ENCODE results near the gene SMARCD2.

The SMARCD2 gene

GRCh38 chr17:63837962-63838600, 4.4 kb downstream of the SMARCD2 start:
- WGBS, result 86% methylated on average over 5 of the region's 5 CpGs
- peaks cover 21% of the 10 kb centered on the region for H3K4me1 ChIP-seq (ENCODE audit: insufficient read depth, low read length)
- H3K9ac ChIP-seq (ENCODE audit: low read depth, low read length), result no peak overlapping the region
- no peaks in the 10 kb centered on the region for H3K27me3 ChIP-seq (ENCODE audit: insufficient read depth, low read length)
- no peaks in the 10 kb centered on the region for H3K9me3 ChIP-seq (ENCODE audit: insufficient read depth, low read depth, low read length)
- H3K36me3 ChIP-seq (ENCODE audit: insufficient read depth, low read length), result peaks cover 30% of the 10 kb centered on the region
- H3K4me3 ChIP-seq (ENCODE audit: low read length), result no peak overlapping the region
- no peak overlapping the region for H3K27ac ChIP-seq (ENCODE audit: low read depth, low read length)

DNA sequence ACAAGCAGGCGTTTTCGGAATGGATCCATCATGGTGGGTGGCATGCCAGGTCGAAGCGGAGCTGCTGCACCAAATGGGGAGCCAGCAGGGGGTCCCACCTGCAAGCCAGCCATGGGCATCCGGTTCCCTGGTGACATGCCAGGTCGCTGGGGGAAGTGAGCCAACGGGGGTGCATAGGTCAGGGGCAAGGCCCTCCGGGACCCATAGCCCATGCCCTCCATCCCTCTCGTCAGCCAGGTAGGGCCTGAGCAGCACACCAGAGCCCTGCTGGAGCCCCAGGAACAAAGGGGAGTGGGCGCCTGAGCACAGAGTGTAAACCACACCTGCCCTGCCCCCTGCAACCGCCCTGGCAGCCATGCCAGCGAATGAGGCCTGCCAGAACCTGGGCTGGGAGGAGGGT, 5.0 kb downstream of the SMARCD2 start:
- WGBS, result 96% methylated on average over 12 of the region's 12 CpGs
- no peak overlapping the region for H3K27ac ChIP-seq (ENCODE audit: low read depth, low read length)

GRCh38 chr17:63836811-63837210, 5.7 kb downstream of the SMARCD2 start:
- H3K27ac ChIP-seq (ENCODE audit: low read depth, low read length), result no peak overlapping the region
- 97% methylated on average over 7 of the region's 7 CpGs for WGBS
- no peak overlapping the region for H3K9ac ChIP-seq (ENCODE audit: low read depth, low read length)
- no peaks in the 10 kb centered on the region for H3K27me3 ChIP-seq (ENCODE audit: insufficient read depth, low read length)
- H3K36me3 ChIP-seq (ENCODE audit: insufficient read depth, low read length), result peaks cover 42% of the 10 kb centered on the region
- no peaks in the 10 kb centered on the region for H3K9me3 ChIP-seq (ENCODE audit: insufficient read depth, low read depth, low read length)
- H3K4me1 ChIP-seq (ENCODE audit: insufficient read depth, low read length), result peaks cover 21% of the 10 kb centered on the region
- H3K4me3 ChIP-seq (ENCODE audit: low read length), result no peak overlapping the region

More for the DNA sequence above, 5.0 kb downstream of the SMARCD2 start:
- Histone ChIP-seq H3K4me1 (ENCODE audit: insufficient read depth, low read length) (peaks cover 21% of the 10 kb centered on the region), H3K9ac (ENCODE audit: low read depth, low read length) (no peak overlapping the region), H3K9me3 (ENCODE audit: insufficient read depth, low read depth, low read length) (no peaks in the 10 kb centered on the region), H3K36me3 (ENCODE audit: insufficient read depth, low read length) (peaks cover 36% of the 10 kb centered on the region), H3K4me3 (ENCODE audit: low read length) (no peak overlapping the region), H3K27me3 (ENCODE audit: insufficient read depth, low read length) (no peaks in the 10 kb centered on the region)

DNA sequence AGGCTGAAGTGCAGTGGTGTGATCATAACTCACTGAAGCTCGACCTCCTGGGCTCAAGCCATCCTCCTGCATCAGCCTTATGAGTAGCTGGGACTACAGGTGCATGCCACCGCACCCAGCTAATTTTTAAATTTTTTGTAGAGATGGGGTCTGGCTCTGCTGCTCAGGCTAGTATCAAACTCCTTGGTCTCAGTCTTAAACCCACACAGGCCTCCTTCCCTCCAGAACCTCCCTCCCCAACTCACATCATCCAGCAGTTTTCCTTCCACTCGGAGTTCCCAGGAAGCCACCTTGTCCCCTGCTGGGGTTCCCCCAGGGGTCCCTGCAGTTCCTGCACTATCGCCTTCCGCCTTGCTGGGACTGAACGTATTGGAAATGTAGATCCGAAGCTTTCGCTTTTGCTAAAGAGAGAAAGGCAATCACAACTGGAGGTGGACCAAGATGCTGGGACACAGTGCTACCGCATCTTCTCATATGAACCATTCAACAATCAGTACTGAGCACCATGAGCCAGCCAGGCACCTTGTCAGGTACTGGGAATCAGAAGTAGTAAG, 7.2 kb downstream of the SMARCD2 start:
- Histone ChIP-seq H3K36me3 (ENCODE audit: insufficient read depth, low read length) (peaks cover 58% of the 10 kb centered on the region), H3K27ac (ENCODE audit: low read depth, low read length) (no peak overlapping the region), H3K9ac (ENCODE audit: low read depth, low read length) (no peak overlapping the region), H3K4me3 (ENCODE audit: low read length) (no peak overlapping the region), H3K27me3 (ENCODE audit: insufficient read depth, low read length) (no peaks in the 10 kb centered on the region), H3K4me1 (ENCODE audit: insufficient read depth, low read length) (peaks cover 15% of the 10 kb centered on the region), H3K9me3 (ENCODE audit: insufficient read depth, low read depth, low read length) (no peaks in the 10 kb centered on the region)
- 89% methylated on average over 9 of the region's 9 CpGs for WGBS

DNA sequence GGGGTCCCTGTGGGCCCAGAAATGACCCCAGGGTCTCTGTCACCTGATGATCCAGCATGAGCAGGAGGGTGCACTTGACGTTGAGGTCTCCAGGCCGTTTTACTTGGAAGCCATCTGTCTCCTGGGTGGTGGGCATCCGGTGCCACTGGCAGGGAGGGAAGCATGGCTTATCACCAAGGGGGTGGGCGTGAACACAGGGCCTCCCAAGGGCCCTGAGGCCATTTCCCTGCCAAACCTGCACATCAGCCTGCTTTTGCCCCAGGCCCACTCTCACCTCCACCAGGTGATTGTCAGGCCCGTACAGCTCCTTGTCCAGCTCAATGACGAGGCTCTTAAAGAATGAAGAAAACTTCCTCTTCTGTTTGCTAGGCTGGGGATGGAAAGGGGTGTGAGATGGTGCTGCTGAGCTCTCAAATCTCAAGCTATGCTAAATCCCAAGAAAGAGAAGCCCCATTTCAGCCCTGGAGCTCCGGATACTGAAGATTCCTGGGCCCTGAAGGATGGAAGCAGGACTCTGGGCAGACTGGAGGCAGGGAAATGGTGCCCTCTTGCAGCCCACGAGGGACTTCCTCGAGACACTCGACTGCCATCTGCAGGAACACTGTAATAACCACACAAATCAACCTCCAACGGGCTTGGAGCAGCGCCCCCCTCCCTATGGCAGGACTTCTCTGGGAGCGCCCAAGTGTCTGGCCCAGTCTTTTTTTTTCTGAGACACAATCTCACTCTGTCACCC, 7.9 kb downstream of the SMARCD2 start:
- Histone ChIP-seq H3K9me3 (ENCODE audit: insufficient read depth, low read depth, low read length) (no peaks in the 10 kb centered on the region), H3K9ac (ENCODE audit: low read depth, low read length) (no peak overlapping the region), H3K4me1 (ENCODE audit: insufficient read depth, low read length) (peaks cover 15% of the 10 kb centered on the region), H3K4me3 (ENCODE audit: low read length) (no peak overlapping the region), H3K36me3 (ENCODE audit: insufficient read depth, low read length) (peaks cover 65% of the 10 kb centered on the region), H3K27me3 (ENCODE audit: insufficient read depth, low read length) (no peaks in the 10 kb centered on the region), H3K27ac (ENCODE audit: low read depth, low read length) (no peak overlapping the region)
- 68% methylated on average over 13 of the region's 13 CpGs for WGBS

GRCh38 chr17:63833741-63834373, 8.6 kb downstream of the SMARCD2 start:
- no peak overlapping the region for H3K27ac ChIP-seq (ENCODE audit: low read depth, low read length)
- no peaks in the 10 kb centered on the region for H3K27me3 ChIP-seq (ENCODE audit: insufficient read depth, low read length)
- H3K9ac ChIP-seq (ENCODE audit: low read depth, low read length), result no peak overlapping the region
- no peak overlapping the region for H3K4me3 ChIP-seq (ENCODE audit: low read length)
- H3K4me1 ChIP-seq (ENCODE audit: insufficient read depth, low read length), result peaks cover 7% of the 10 kb centered on the region
- peaks cover 72% of the 10 kb centered on the region for H3K36me3 ChIP-seq (ENCODE audit: insufficient read depth, low read length)
- 96% methylated on average over 15 of the region's 15 CpGs for WGBS
- no peaks in the 10 kb centered on the region for H3K9me3 ChIP-seq (ENCODE audit: insufficient read depth, low read depth, low read length)

- H3K27me3 ChIP-seq (ENCODE audit: insufficient read depth, low read length), result no peaks in the 10 kb centered on the region
- H3K36me3 ChIP-seq (ENCODE audit: insufficient read depth, low read length), result peaks cover 79% of the 10 kb centered on the region
- H3K4me3 ChIP-seq (ENCODE audit: low read length), result no peak overlapping the region
- WGBS, result 93% methylated on average over 14 of the region's 14 CpGs
- H3K27ac ChIP-seq (ENCODE audit: low read depth, low read length), result no peak overlapping the region
- H3K9ac ChIP-seq (ENCODE audit: low read depth, low read length), result no peak overlapping the region
- no peaks in the 10 kb centered on the region for H3K9me3 ChIP-seq (ENCODE audit: insufficient read depth, low read depth, low read length)
- H3K4me1 ChIP-seq (ENCODE audit: insufficient read depth, low read length), result peaks cover under 1% of the 10 kb centered on the region; the same call in 1 of the 2 replicates
Measured at GRCh38 chr17:63833026-63833740, 9.3 kb downstream of the SMARCD2 start.

DNA sequence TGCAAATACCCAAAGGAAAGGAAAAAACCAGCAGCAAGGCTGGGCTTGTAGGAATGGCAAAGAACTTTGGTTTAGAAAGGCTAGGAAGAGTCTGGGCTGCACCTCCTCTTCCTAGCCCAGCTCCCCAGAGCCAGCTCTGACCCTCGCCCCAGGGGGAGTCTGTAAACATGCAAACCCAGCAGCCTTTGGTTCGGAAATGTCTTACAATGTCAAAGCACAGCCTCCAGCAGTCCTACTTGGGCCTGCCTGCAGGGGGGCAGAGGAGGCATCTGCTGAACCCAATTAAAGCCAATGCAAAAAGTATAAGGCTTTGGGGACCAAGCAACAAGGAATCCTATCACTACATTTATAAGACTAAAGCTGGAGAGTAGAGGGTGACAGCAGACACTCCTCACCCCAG, 10.0 kb downstream of the SMARCD2 start:
- Histone ChIP-seq H3K27me3 (ENCODE audit: insufficient read depth, low read length) (no peaks in the 10 kb centered on the region), H3K27ac (ENCODE audit: low read depth, low read length) (no peak overlapping the region), H3K9me3 (ENCODE audit: insufficient read depth, low read depth, low read length) (no peaks in the 10 kb centered on the region), H3K4me1 (ENCODE audit: insufficient read depth, low read length) (no peaks in the 10 kb centered on the region; the same call in 1 of the 2 replicates), H3K9ac (ENCODE audit: low read depth, low read length) (no peak overlapping the region), H3K36me3 (ENCODE audit: insufficient read depth, low read length) (peaks cover 79% of the 10 kb centered on the region), H3K4me3 (ENCODE audit: low read length) (no peak overlapping the region)
- WGBS, result 89% methylated on average over 2 of the region's 2 CpGs

DNA sequence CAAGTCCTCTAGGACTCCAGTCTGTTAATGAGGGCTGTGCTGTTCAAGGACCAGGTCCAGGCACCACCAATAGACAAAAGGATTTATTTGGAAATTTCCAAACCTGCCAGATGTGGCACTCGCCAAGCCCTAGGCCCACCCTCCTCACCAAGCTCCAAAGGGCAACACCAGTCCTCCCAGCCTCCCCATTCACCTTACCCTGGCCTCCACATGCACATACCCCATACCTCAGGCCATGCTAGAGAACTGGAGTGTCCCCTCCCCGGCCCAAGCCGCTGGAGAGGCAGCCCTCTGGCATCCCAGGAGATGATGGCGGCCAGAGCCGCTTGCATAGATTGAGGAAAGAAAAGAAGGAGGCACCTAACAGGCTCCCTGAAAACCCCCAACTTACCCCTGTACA, 10.5 kb downstream of the SMARCD2 start:
- no peak overlapping the region for H3K27ac ChIP-seq (ENCODE audit: low read depth, low read length)
- H3K36me3 ChIP-seq (ENCODE audit: insufficient read depth, low read length), result peaks cover 78% of the 10 kb centered on the region
- H3K27me3 ChIP-seq (ENCODE audit: insufficient read depth, low read length), result no peaks in the 10 kb centered on the region

GRCh38 chr17:63831505-63831904, 11.0 kb downstream of the SMARCD2 start:
- no peaks in the 10 kb centered on the region for H3K27me3 ChIP-seq (ENCODE audit: insufficient read depth, low read length)
- no peak overlapping the region for H3K27ac ChIP-seq (ENCODE audit: low read depth, low read length)
- 95% methylated on average over 8 of the region's 8 CpGs for WGBS
- H3K4me3 ChIP-seq (ENCODE audit: low read length), result no peak overlapping the region
- no peaks in the 10 kb centered on the region; the same call in 1 of the 2 replicates for H3K4me1 ChIP-seq (ENCODE audit: insufficient read depth, low read length)
- no peak overlapping the region for H3K9ac ChIP-seq (ENCODE audit: low read depth, low read length)
- H3K9me3 ChIP-seq (ENCODE audit: insufficient read depth, low read depth, low read length), result no peaks in the 10 kb centered on the region
- peaks cover 73% of the 10 kb centered on the region for H3K36me3 ChIP-seq (ENCODE audit: insufficient read depth, low read length)

More for the DNA sequence above, 10.5 kb downstream of the SMARCD2 start:
- Histone ChIP-seq H3K4me1 (ENCODE audit: insufficient read depth, low read length) (no peaks in the 10 kb centered on the region; the same call in 1 of the 2 replicates), H3K9ac (ENCODE audit: low read depth, low read length) (no peak overlapping the region), H3K4me3 (ENCODE audit: low read length) (no peak overlapping the region), H3K9me3 (ENCODE audit: insufficient read depth, low read depth, low read length) (no peaks in the 10 kb centered on the region)
- WGBS, result 98% methylated on average over 5 of the region's 5 CpGs

Data from HUES64 (cell line).